ENCODE measurements around the gene NDUFS1.
"Not testable (repeated sequence)": the region's sequence is repeated elsewhere in the genome, so short reads cannot be mapped to it uniquely, and the experiment has no call there.

NDUFS1 gene

GRCh38 chr2:206160125-206160806 is 1.0 kb upstream of the NDUFS1 start:
- no peak for DNase-seq (ENCODE audit: extremely low read depth, low read depth)
- TF ChIP-seq CTCF (IDR thresholded peaks at IDR 0.05; ENCODE audit: low read depth, low read length) = no peak

GRCh38 chr2:206158563-206159345 is 490 bp downstream of the NDUFS1 start:
- TF ChIP-seq CTCF (IDR thresholded peaks at IDR 0.05; ENCODE audit: low read depth, low read length) = no peak

GRCh38 chr2:206157014-206157413 is 2.2 kb downstream of the NDUFS1 start:
- not testable (repeated sequence) for DNase-seq (ENCODE audit: extremely low read depth, low read depth)

More at GRCh38 chr2:206158563-206159345, 490 bp downstream of the NDUFS1 start:
- DNase-seq (ENCODE audit: extremely low read depth, low read depth) = no peak

GRCh38 chr2:206154197-206154596 is 5.0 kb downstream of the NDUFS1 start:
- TF ChIP-seq CTCF (IDR thresholded peaks at IDR 0.05; ENCODE audit: low read depth, low read length) = no peak
- no peak for DNase-seq (ENCODE audit: extremely low read depth, low read depth)

GRCh38 chr2:206150631-206151030 is 8.6 kb downstream of the NDUFS1 start:
- no peak for DNase-seq (ENCODE audit: extremely low read depth, low read depth)
- no peak for TF ChIP-seq CTCF (IDR thresholded peaks at IDR 0.05; ENCODE audit: low read depth, low read length)

- DNase-seq (ENCODE audit: extremely low read depth, low read depth) = no peak
- no peak for TF ChIP-seq CTCF (IDR thresholded peaks at IDR 0.05; ENCODE audit: low read depth, low read length)
These were observed 9.1 kb downstream of the NDUFS1 start for GRCh38 chr2:206150168-206150567.

- no peak for DNase-seq (ENCODE audit: extremely low read depth, low read depth)
- no peak for TF ChIP-seq CTCF (IDR thresholded peaks at IDR 0.05; ENCODE audit: low read depth, low read length)
These were observed 9.9 kb downstream of the NDUFS1 start for GRCh38 chr2:206149330-206149729.

All from AG09319 (cell line).